Loucy (cell line): ENCODE data around the gene MPG.

Experiments used
- H2AFZ ChIP-seq: fragments of 200-600 bp; sonication (generic); 2 replicates; pipeline ENCODE4 v1.6.0; 2016; ENCODE audit warnings: antibody characterized with exemption, mild to moderate bottlenecking, low read length, moderate library complexity
- H3F3A ChIP-seq: fragments of 200-600 bp; 2 replicates; pipeline ENCODE4 v1.6.0; 2016; ENCODE audit warnings: antibody characterized with exemption, low read depth, mild to moderate bottlenecking
- H3K27me3 ChIP-seq: fragments of 200-600 bp; sonication (generic); 2 replicates; pipeline ENCODE4 v1.6.1; 2014; ENCODE audit warnings: low read length, mild to moderate bottlenecking; ENCODE audit not compliant: insufficient read depth, poor library complexity, severe bottlenecking
- H3K36me3 ChIP-seq: fragments of 200-600 bp; sonication (generic); 2 replicates; pipeline ENCODE4 v1.6.1; 2016; ENCODE audit warnings: low read length; ENCODE audit not compliant: insufficient read depth
- H3K4me1 ChIP-seq: fragments of 200-600 bp; sonication (generic); 2 replicates; pipeline ENCODE4 v1.5.1; 2014; ENCODE audit warnings: low read length, mild to moderate bottlenecking; ENCODE audit not compliant: insufficient read depth, poor library complexity, severe bottlenecking
- H3K4me2 ChIP-seq: fragments of 200-600 bp; sonication (generic); 2 replicates; pipeline ENCODE4 v1.6.0; 2014; ENCODE audit warnings: antibody characterized with exemption, low read length, low read depth, mild to moderate bottlenecking; ENCODE audit not compliant: poor library complexity, severe bottlenecking
- H3K4me3 ChIP-seq: fragments of 200-600 bp; sonication (generic); 2 replicates; pipeline ENCODE4 v1.5.1; 2014; ENCODE audit warnings: low read length, mild to moderate bottlenecking, mixed read lengths; ENCODE audit not compliant: poor library complexity, severe bottlenecking
- H3K79me2 ChIP-seq: fragments of 200-600 bp; sonication (generic); 2 replicates; pipeline ENCODE4 v1.6.1; 2014; ENCODE audit warnings: low read length; ENCODE audit not compliant: insufficient read depth
- H3K9ac ChIP-seq: fragments of 200-600 bp; sonication (generic); 2 replicates; pipeline ENCODE4 v1.6.0; 2014; ENCODE audit warnings: mild to moderate bottlenecking, low read depth, low read length, moderate library complexity; ENCODE audit not compliant: poor library complexity, severe bottlenecking
- H3K9me2 ChIP-seq: fragments of 200-600 bp; sonication (generic); replicated peaks from 2 replicates; pipeline ENCODE4 v1.6.1; 2016; ENCODE audit warnings: low read depth, low read length, mixed read lengths
- H3K9me3 ChIP-seq: fragments of 200-600 bp; sonication (generic); 2 replicates; pipeline ENCODE4 v1.6.1; 2014; ENCODE audit warnings: mild to moderate bottlenecking, antibody characterized with exemption, low read length, low read depth; ENCODE audit not compliant: insufficient read depth
- H4K20me1 ChIP-seq: fragments of 200-600 bp; sonication (generic); 2 replicates; pipeline ENCODE4 v1.6.0; 2014; ENCODE audit warnings: antibody characterized with exemption, low read length, mild to moderate bottlenecking; ENCODE audit not compliant: insufficient read depth, poor library complexity, severe bottlenecking
- EZH2phosphoT487 ChIP-seq: fragments of 200-600 bp; IDR thresholded peaks from 2 replicates; pipeline ENCODE4 v1.6.1; 2018; ENCODE audit warnings: antibody characterized with exemption, mild to moderate bottlenecking, moderate library complexity, borderline replicate concordance
- TF ChIP-seq, protein P1 (sequence below): fragments of 200-600 bp; sonication (generic); conservative IDR thresholded peaks from 2 replicates; pipeline ENCODE4 v1.5.1; 2014; ENCODE audit warnings: mild to moderate bottlenecking, antibody characterized with exemption, low read length

MPG gene

DNA sequence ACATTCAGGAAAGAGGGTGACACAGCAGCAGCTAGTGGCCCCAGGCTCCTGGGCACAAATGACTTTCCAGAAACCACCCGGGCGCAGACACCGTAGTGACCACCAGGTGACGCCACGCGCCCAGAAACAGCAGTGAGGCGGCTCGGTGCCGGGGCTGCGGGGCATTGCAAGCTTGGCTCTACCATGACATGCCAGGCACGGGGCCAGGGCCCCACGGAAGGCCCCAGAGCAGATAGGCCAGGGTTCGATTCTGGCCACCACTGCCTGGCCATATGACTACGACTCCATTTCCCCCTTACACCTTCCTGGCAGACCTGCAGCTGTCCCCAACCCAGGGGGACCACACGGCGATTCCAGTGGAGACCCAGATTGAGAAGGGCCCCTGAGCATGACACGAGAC lies 12.3 kb upstream of the MPG start:
- Histone ChIP-seq H3K4me3 (no peak overlapping the region), H3K4me1 (peaks cover 14% of the 10 kb centered on the region), H3K79me2 (no peaks in the 10 kb centered on the region), H3K36me3 (no peaks in the 10 kb centered on the region), H3K9me3 (no peaks in the 10 kb centered on the region), H3K27me3 (no peaks in the 10 kb centered on the region), H3F3A (no peaks in the 10 kb centered on the region), H3K4me2 (no peak overlapping the region), H4K20me1 (no peaks in the 10 kb centered on the region), H3K9me2 (no peaks in the 10 kb centered on the region), H3K9ac (no peak overlapping the region), H2AFZ (no peak overlapping the region)
- no peak for TF ChIP-seq EZH2phosphoT487
- TF ChIP-seq, protein P1, sequence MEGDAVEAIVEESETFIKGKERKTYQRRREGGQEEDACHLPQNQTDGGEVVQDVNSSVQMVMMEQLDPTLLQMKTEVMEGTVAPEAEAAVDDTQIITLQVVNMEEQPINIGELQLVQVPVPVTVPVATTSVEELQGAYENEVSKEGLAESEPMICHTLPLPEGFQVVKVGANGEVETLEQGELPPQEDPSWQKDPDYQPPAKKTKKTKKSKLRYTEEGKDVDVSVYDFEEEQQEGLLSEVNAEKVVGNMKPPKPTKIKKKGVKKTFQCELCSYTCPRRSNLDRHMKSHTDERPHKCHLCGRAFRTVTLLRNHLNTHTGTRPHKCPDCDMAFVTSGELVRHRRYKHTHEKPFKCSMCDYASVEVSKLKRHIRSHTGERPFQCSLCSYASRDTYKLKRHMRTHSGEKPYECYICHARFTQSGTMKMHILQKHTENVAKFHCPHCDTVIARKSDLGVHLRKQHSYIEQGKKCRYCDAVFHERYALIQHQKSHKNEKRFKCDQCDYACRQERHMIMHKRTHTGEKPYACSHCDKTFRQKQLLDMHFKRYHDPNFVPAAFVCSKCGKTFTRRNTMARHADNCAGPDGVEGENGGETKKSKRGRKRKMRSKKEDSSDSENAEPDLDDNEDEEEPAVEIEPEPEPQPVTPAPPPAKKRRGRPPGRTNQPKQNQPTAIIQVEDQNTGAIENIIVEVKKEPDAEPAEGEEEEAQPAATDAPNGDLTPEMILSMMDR = peak; percentile 73

DNA sequence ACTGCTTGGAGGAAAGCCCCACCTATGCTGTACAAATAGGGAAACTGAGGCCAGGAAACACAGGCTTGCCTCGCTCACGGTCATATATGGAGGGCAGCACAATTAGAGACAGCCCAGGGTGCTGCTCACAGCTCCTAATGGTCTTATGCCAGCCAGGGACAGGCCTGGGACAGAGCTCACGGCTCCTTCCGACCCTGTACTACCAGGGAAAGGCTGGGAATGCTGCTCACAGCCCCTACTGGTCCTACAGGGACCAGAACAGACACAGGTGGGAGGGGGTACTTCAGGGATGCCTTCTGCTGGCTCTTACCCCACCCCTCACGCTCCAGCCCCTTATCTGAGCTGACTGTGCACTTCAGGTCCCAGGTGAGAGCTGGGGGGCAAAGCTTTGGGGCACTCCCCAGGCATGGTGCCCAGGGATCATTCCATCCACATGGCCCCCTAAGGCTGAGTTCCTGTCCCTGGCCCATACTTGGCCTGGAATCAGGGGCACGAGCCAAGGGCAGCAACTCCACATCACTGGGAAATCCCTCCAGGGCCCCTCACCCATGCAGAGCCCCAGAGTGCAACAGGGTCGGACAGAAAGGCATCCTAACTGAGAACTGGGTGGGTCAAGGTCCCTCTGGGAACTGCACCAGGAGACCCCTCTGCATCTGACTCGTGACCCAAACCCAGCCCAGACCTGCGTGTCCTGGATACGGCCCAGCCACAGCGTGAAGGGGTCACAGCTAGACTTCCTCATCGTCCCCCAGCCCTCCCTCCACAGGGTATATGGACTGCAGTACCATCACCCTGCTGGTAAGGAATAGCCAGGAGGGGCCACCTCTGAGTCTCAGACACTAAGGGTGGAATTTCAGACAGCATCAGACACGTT lies 11.5 kb upstream of the MPG start:
- Histone ChIP-seq H4K20me1 (no peaks in the 10 kb centered on the region), H3K79me2 (no peaks in the 10 kb centered on the region), H3F3A (no peaks in the 10 kb centered on the region), H2AFZ (no peak overlapping the region), H3K27me3 (no peaks in the 10 kb centered on the region), H3K9me3 (no peaks in the 10 kb centered on the region), H3K4me1 (peaks cover 14% of the 10 kb centered on the region), H3K9me2 (no peaks in the 10 kb centered on the region), H3K4me3 (no peak overlapping the region), H3K9ac (no peak overlapping the region), H3K36me3 (no peaks in the 10 kb centered on the region), H3K4me2 (no peak overlapping the region)
- TF ChIP-seq EZH2phosphoT487 = no peak
- TF ChIP-seq, protein P1 = no peak

DNA sequence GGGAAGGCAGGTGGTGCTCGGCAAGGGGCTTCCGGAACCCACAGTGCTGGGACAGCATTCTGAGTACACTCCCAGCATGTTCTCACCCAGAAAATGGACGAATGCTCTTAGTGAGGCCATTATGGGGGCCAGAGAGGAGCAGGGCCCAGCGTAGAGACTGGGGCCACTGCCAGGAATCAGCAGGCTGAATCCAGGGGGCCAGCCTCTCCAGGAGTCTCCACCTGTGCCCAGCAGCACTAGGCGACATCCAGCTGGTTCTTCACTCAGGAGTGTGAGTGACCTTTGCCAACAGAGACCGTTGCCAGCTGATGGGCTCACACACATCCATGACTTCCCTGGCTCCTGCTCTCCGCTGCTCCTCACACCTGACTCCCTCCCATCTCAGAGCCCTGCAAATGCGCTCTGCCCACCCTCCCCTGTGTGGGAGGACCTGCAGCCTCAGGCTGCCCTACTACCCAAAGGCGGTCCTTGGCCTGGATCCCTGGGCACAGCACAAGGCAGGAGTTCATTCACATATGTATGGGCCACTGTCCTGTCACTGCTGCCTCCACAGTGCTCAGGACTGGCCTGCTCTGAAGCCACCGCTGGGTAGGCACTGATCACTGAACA lies 10.7 kb upstream of the MPG start:
- TF ChIP-seq, protein P1 = no peak
- TF ChIP-seq EZH2phosphoT487 = no peak
- Histone ChIP-seq H3K4me1 (peaks cover 14% of the 10 kb centered on the region), H3K9ac (no peak overlapping the region), H3K27me3 (no peaks in the 10 kb centered on the region), H3K9me3 (no peaks in the 10 kb centered on the region), H3K9me2 (no peaks in the 10 kb centered on the region), H3K36me3 (no peaks in the 10 kb centered on the region), H3K4me3 (no peak overlapping the region), H2AFZ (no peak overlapping the region), H3K79me2 (no peaks in the 10 kb centered on the region), H3K4me2 (no peak overlapping the region), H4K20me1 (no peaks in the 10 kb centered on the region), H3F3A (no peaks in the 10 kb centered on the region)
